IMR-90 (cell line): ENCODE data around the gene MT1X. TPM values are rescaled to one million over a fixed set of nuclear protein-coding genes. Genes with fewer than 3 reads are reported as not detected.
A peak's percentile ranks its signal among the peaks of the same experiment; 100 is the strongest.

Source experiments
- ATAC-seq: fragments of 200-7000 bp; cut with Tn5 transposase; 2 replicates; pipeline ENCODE4 v1.9.1; 2020; ENCODE audit warnings: low read depth, mild to moderate bottlenecking, moderate library complexity
- BruUV-seq: library from RNA; stranded (reverse); fragments of 400-500 nt; replicated peaks from 2 replicates; lab custom pipeline; 2021; lab: Mats Ljungman, UMichigan
- CTCF ChIA-PET: fragments of 300-600 bp; formaldehyde crosslinking; extraction: SDS; loops from one replicate; lab custom pipeline; 2021; ENCODE audit warnings: antibody characterized with exemption; lab: Yijun Ruan, JAX
- POLR2A ChIA-PET: fragments of 300-600 bp; sonication (Branson Sonifier 250); formaldehyde crosslinking; loops from one replicate; lab custom pipeline; 2022; ENCODE audit warnings: antibody characterized with exemption; ENCODE audit not compliant: unreplicated experiment; lab: Charles Lee
- DNase-seq: peaks from one replicate; pipeline ENCODE4 v3.0.0; 2013
- H2AFZ ChIP-seq: replicated peaks from 2 replicates; pipeline ENCODE3; 2013; ENCODE audit warnings: low read length, mild to moderate bottlenecking; ENCODE audit not compliant: poor library complexity
- H2AK5ac ChIP-seq: 2 replicates; pipeline ENCODE4 v1.6.1; 2013; ENCODE audit warnings: low read depth, low read length, inconsistent platforms
- H2AK9ac ChIP-seq: replicated peaks from 2 replicates; pipeline ENCODE3; 2013; ENCODE audit warnings: mild to moderate bottlenecking, low read depth, low read length, moderate library complexity; ENCODE audit not compliant: poor library complexity
- H2BK120ac ChIP-seq: 2 replicates; pipeline ENCODE4 v1.6.1; 2013; ENCODE audit warnings: low read depth, low read length, inconsistent platforms
- H2BK15ac ChIP-seq: 3 replicates; pipeline ENCODE4 v1.6.1; 2013; ENCODE audit warnings: low read depth, low read length, inconsistent platforms
- H2BK20ac ChIP-seq: 2 replicates; pipeline ENCODE4 v1.6.1; 2013; ENCODE audit warnings: low read depth, mild to moderate bottlenecking, inconsistent platforms, low read length, moderate library complexity
- H2BK5ac ChIP-seq: 2 replicates; pipeline ENCODE4 v1.6.1; 2013; ENCODE audit warnings: mild to moderate bottlenecking, low read depth, low read length, inconsistent platforms; ENCODE audit not compliant: poor library complexity, severe bottlenecking
- H3K14ac ChIP-seq: replicated peaks from 2 replicates; pipeline ENCODE4 v1.6.1; 2013; ENCODE audit warnings: low read depth, low read length, inconsistent platforms
- H3K18ac ChIP-seq: 2 replicates; pipeline ENCODE4 v1.6.1; 2013; ENCODE audit warnings: low read depth, low read length, control low read depth
- H3K23ac ChIP-seq: 2 replicates; pipeline ENCODE4 v1.6.1; 2013; ENCODE audit warnings: low read depth, low read length, inconsistent platforms
- H3K27ac ChIP-seq: 2 replicates; pipeline ENCODE4 v1.5.1; 2013; ENCODE audit warnings: mild to moderate bottlenecking, control low read depth, low read length; ENCODE audit not compliant: insufficient read depth
- H3K27me3 ChIP-seq: 2 replicates; pipeline ENCODE4 v1.6.1; 2013; ENCODE audit warnings: low read length; ENCODE audit not compliant: control insufficient read depth, insufficient read depth
- H3K36me3 ChIP-seq: 2 replicates; pipeline ENCODE4 v1.6.1; 2013; ENCODE audit warnings: low read length, mixed read lengths; ENCODE audit not compliant: control insufficient read depth, insufficient read depth
- H3K4ac ChIP-seq: 2 replicates; pipeline ENCODE4 v1.6.1; 2013; ENCODE audit warnings: low read depth, low read length, inconsistent platforms
- H3K4me1 ChIP-seq: 2 replicates; pipeline ENCODE4 v1.6.1; 2013; ENCODE audit warnings: low read length, mixed read lengths; ENCODE audit not compliant: control insufficient read depth, insufficient read depth
- H3K4me2 ChIP-seq: 2 replicates; pipeline ENCODE4 v1.6.1; 2013; ENCODE audit warnings: low read depth, mild to moderate bottlenecking, control low read depth, low read length, moderate library complexity
- H3K4me3 ChIP-seq: 2 replicates; pipeline ENCODE4 v1.5.1; 2013; ENCODE audit warnings: low read depth, mild to moderate bottlenecking, control low read depth, low read length, moderate library complexity; ENCODE audit not compliant: insufficient read depth
- H3K56ac ChIP-seq: 2 replicates; pipeline ENCODE4 v1.6.1; 2013; ENCODE audit warnings: low read length, inconsistent platforms; ENCODE audit not compliant: insufficient read depth; ENCODE audit errors: extremely low read depth
- H3K79me1 ChIP-seq, 2 experiments: 2 replicates each; pipeline ENCODE4 v1.6.1; 2013; ENCODE audit warnings: low read length in 2 of 2, inconsistent platforms in 1 of 2, low read depth in 1 of 2
- H3K9ac ChIP-seq: 2 replicates; pipeline ENCODE4 v1.6.1; 2013; ENCODE audit warnings: low read depth, low read length, control low read depth
- H3K9me1 ChIP-seq: 2 replicates; pipeline ENCODE4 v1.6.1; 2013; ENCODE audit warnings: low read length, inconsistent platforms; ENCODE audit not compliant: insufficient read depth
- H3K9me3 ChIP-seq: 2 replicates; pipeline ENCODE4 v1.6.1; 2013; ENCODE audit warnings: low read length; ENCODE audit not compliant: control insufficient read depth, insufficient read depth
- H4K20me1 ChIP-seq: 2 replicates; pipeline ENCODE4 v1.6.1; 2013; ENCODE audit warnings: low read length, inconsistent platforms; ENCODE audit not compliant: insufficient read depth
- H4K5ac ChIP-seq: 2 replicates; pipeline ENCODE4 v1.6.1; 2013; ENCODE audit warnings: mild to moderate bottlenecking, low read depth, low read length, control low read depth
- H4K8ac ChIP-seq, 2 experiments: 2 replicates each; pipeline ENCODE4 v1.6.1; 2013; ENCODE audit warnings: low read depth in 2 of 2, low read length in 2 of 2, control low read depth in 1 of 2, inconsistent platforms in 1 of 2
- H4K91ac ChIP-seq: 2 replicates; pipeline ENCODE4 v1.6.1; 2013; ENCODE audit warnings: low read depth, low read length, inconsistent platforms; ENCODE audit not compliant: insufficient read depth
- BHLHE40 ChIP-seq: fragments of 150-350 bp; IDR thresholded peaks from 2 replicates; pipeline ENCODE4 v1.6.1; 2016; ENCODE audit warnings: mild to moderate bottlenecking, low read depth, low read length
- CEBPB ChIP-seq: IDR thresholded peaks from 2 replicates; pipeline ENCODE4 v1.6.1; 2012; ENCODE audit warnings: low read depth, low read length, improper control_type of control experiment
- CHD1 ChIP-seq: IDR thresholded peaks from 2 replicates; pipeline ENCODE4 v1.6.1; 2012; ENCODE audit warnings: low read depth, low read length, improper control_type of control experiment
- CTCF ChIP-seq: conservative IDR thresholded peaks from 2 replicates; pipeline ENCODE4 v1.5.1; 2012; ENCODE audit warnings: mild to moderate bottlenecking, low read depth, low read length, improper control_type of control experiment
- ELK1 ChIP-seq: fragments of 150-350 bp; IDR thresholded peaks from 2 replicates; pipeline ENCODE4 v1.6.1; 2016; ENCODE audit warnings: low read depth, mild to moderate bottlenecking, low read length, moderate library complexity, borderline replicate concordance
- FOS ChIP-seq: fragments of 150-350 bp; IDR thresholded peaks from 2 replicates; pipeline ENCODE4 v1.6.1; 2016; ENCODE audit warnings: low read depth, low read length
- MAFK ChIP-seq: IDR thresholded peaks from 2 replicates; pipeline ENCODE4 v1.6.1; 2012; ENCODE audit warnings: low read depth, low read length, improper control_type of control experiment
- MAZ ChIP-seq: IDR thresholded peaks from 2 replicates; pipeline ENCODE4 v1.6.1; 2012; ENCODE audit warnings: low read depth, mild to moderate bottlenecking, low read length, improper control_type of control experiment, moderate library complexity, borderline replicate concordance
- MXI1 ChIP-seq: IDR thresholded peaks from 2 replicates; pipeline ENCODE4 v1.6.1; 2012; ENCODE audit warnings: low read depth, mild to moderate bottlenecking, low read length, moderate library complexity, borderline replicate concordance
- NFE2L2 ChIP-seq: fragments of 150-350 bp; IDR thresholded peaks from 2 replicates; pipeline ENCODE4 v1.6.1; 2016; ENCODE audit warnings: low read depth, mild to moderate bottlenecking, low read length
- POLR2A ChIP-seq: IDR thresholded peaks from 2 replicates; pipeline ENCODE4 v1.6.1; 2012; ENCODE audit warnings: mild to moderate bottlenecking, low read depth, low read length
- RAD21 ChIP-seq: IDR thresholded peaks from 2 replicates; pipeline ENCODE4 v1.6.1; 2012; ENCODE audit warnings: low read length, improper control_type of control experiment
- RCOR1 ChIP-seq: IDR thresholded peaks from 2 replicates; pipeline ENCODE4 v1.6.1; 2012; ENCODE audit warnings: mild to moderate bottlenecking, low read length, improper control_type of control experiment; ENCODE audit not compliant: insufficient replicate concordance
- RFX5 ChIP-seq: IDR thresholded peaks from 2 replicates; pipeline ENCODE4 v1.8.0; 2012; ENCODE audit warnings: low read depth, mild to moderate bottlenecking, low read length, moderate library complexity
- SMC3 ChIP-seq: fragments of 150-350 bp; IDR thresholded peaks from 2 replicates; pipeline ENCODE4 v1.6.1; 2016; ENCODE audit warnings: low read depth, mild to moderate bottlenecking, antibody characterized with exemption, low read length, moderate library complexity
- WGBS, 2 experiments: methylation state at CpG; one replicate each; pipeline versions ENCODE4 v1.1.5 to v1.1.7; 2013; ENCODE audit warnings: missing lambda C conversion rate in 2 of 2; ENCODE audit not compliant: insufficient read length in 1 of 2; ENCODE audit errors: extremely low coverage in 2 of 2; 5-methylcytosine and 5-hydroxymethylcytosine counted together
- dilution Hi-C: fragments of 300-500 bp; cut with HindIII; formaldehyde crosslinking; loops from one replicate; pipeline ENCODE4 v1.14.3; 2018; ENCODE audit warnings: low sequenced_read_pairs; ENCODE audit not compliant: unreplicated experiment
- in situ Hi-C: fragments of 300-500 bp; cut with MboI; formaldehyde crosslinking; loops from 3 replicates; pipeline ENCODE4 v1.14.3; 2019; ENCODE audit warnings: low sequenced_read_pairs, inconsistent platforms, mixed read lengths
- intact Hi-C: fragments of 100-400 bp; cut with micrococcal nuclease; formaldehyde crosslinking; loops from 2 replicates; pipeline ENCODE4 v1.10.0; 2022
- polyA plus RNA-seq, 3 experiments: library from polyadenylated mRNA; depleted of rRNA; stranded (reverse); fragments of >200 nt; gene quantifications; 2 replicates each; pipeline ENCODE4 v1.2.3, GENCODE V29; 2012; ENCODE audit warnings: low replicate concordance in 1 of 3
- total RNA-seq: library from RNA; depleted of rRNA; stranded (reverse); fragments of >200 nt; gene quantifications from 2 replicates; pipeline ENCODE4 v1.2.3, GENCODE V29; 2012
- TF ChIP-seq, protein P1 (sequence below): fragments of 150-350 bp; IDR thresholded peaks from 2 replicates; pipeline ENCODE4 v1.6.1; 2017; ENCODE audit warnings: mild to moderate bottlenecking, antibody characterized with exemption, low read length, low read depth

MT1X gene
- total and polyA plus RNA-seq, 2 of the 4 experiments (the other 2 are of a cell fraction), result 5.6 to 170 TPM

GRCh38 chr16:56711862-56712261 is 29.6 kb downstream of the MT1X start:
- in situ Hi-C loops (loop anchor here (25.0 kb wide), 1 partner anchor 775 kb away; no protein-coding TSS in a partner anchor), dilution Hi-C loops (no loop called here), intact Hi-C loops (no loop called here)
- Histone ChIP-seq H3K18ac (no peak overlapping the region), H2BK120ac (no peak overlapping the region), H3K56ac (no peak overlapping the region), H4K8ac (no peak overlapping the region), H3K27ac (no peak overlapping the region), H3K9me3 (no peaks in the 10 kb centered on the region), H3K4me3 (no peak overlapping the region), H3K9ac (no peak overlapping the region), H3K4me2 (no peak overlapping the region), H3K23ac (no peak overlapping the region), H3K4me1 (no peaks in the 10 kb centered on the region), H3K79me1 (no peaks in the 10 kb centered on the region), H2BK5ac (no peak overlapping the region), H2BK20ac (no peak overlapping the region), H4K20me1 (no peaks in the 10 kb centered on the region), H3K27me3 (peaks cover 20% of the 10 kb centered on the region), H3K4ac (no peak overlapping the region), H2AK5ac (no peak overlapping the region), H2AK9ac (no peak overlapping the region), H4K5ac (no peak overlapping the region), H3K14ac (no peak overlapping the region), H3K9me1 (no peaks in the 10 kb centered on the region), H4K91ac (no peak overlapping the region), H2BK15ac (no peak overlapping the region), H2AFZ (no peak overlapping the region), H3K36me3 (no peaks in the 10 kb centered on the region)
- POLR2A ChIA-PET, result no interaction called here
- BruUV-seq, result no TSS peak
- no CpG with 5 or more reads among the region's 2 CpGs for WGBS, 2 experiments
- TF ChIP-seq CHD1, result no peak
- TF ChIP-seq MXI1, result no peak
- TF ChIP-seq MAZ, result no peak
- TF ChIP-seq CTCF, result no peak
- no peak for TF ChIP-seq ELK1
- TF ChIP-seq, protein P1, sequence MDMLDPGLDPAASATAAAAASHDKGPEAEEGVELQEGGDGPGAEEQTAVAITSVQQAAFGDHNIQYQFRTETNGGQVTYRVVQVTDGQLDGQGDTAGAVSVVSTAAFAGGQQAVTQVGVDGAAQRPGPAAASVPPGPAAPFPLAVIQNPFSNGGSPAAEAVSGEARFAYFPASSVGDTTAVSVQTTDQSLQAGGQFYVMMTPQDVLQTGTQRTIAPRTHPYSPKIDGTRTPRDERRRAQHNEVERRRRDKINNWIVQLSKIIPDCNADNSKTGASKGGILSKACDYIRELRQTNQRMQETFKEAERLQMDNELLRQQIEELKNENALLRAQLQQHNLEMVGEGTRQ, result no peak
- TF ChIP-seq RAD21, result no peak
- TF ChIP-seq FOS, result no peak
- TF ChIP-seq NFE2L2, result no peak
- no peak for TF ChIP-seq SMC3
- TF ChIP-seq POLR2A, result no peak
- no peak for TF ChIP-seq CEBPB
- TF ChIP-seq RFX5, result no peak
- TF ChIP-seq RCOR1, result no peak
- no peak for TF ChIP-seq MAFK
- TF ChIP-seq BHLHE40, result no peak
- DNase-seq, result peak; percentile 3
- ATAC-seq, result no peak
- CTCF ChIA-PET, result interaction anchor here (0.6 kb wide), 2 partner anchors 84 to 134 kb away, joined by 3 to 4 read pairs; no protein-coding TSS in a partner anchor
